OCI-LY1 (cell line): Measurements from ENCODE around the gene CFAP65.

ENCODE experiments used
- H2AFZ ChIP-seq: fragments of 200-600 bp; sonication (generic), shearing (Covaris generic); 2 replicates; pipeline ENCODE4 v1.6.0; 2014; ENCODE audit warnings: antibody characterized with exemption, mild to moderate bottlenecking, low read length
- H3F3A ChIP-seq: fragments of 200-600 bp; sonication (generic), shearing (Covaris generic); 2 replicates; pipeline ENCODE4 v1.6.0; 2014; ENCODE audit warnings: mild to moderate bottlenecking, antibody characterized with exemption, low read length, moderate library complexity; ENCODE audit not compliant: insufficient read depth
- H3K27ac ChIP-seq: fragments of 200-600 bp; sonication (generic); 2 replicates; pipeline ENCODE4 v1.5.1; 2014; ENCODE audit warnings: low read length, mixed run types, mild to moderate bottlenecking, low read depth; ENCODE audit not compliant: poor library complexity, severe bottlenecking
- H3K27me3 ChIP-seq: fragments of 200-600 bp; sonication (generic); 2 replicates; pipeline ENCODE4 v1.6.0; 2014; ENCODE audit warnings: antibody characterized with exemption, mild to moderate bottlenecking, low read length, moderate library complexity; ENCODE audit not compliant: insufficient read depth
- H3K36me3 ChIP-seq: fragments of 200-600 bp; sonication (generic); 2 replicates; pipeline ENCODE4 v1.6.1; 2014; ENCODE audit warnings: mild to moderate bottlenecking, antibody characterized with exemption, low read length, moderate library complexity, mixed read lengths; ENCODE audit not compliant: insufficient read depth
- H3K4me1 ChIP-seq: fragments of 200-600 bp; sonication (generic); 2 replicates; pipeline ENCODE4 v1.5.1; 2014; ENCODE audit warnings: mild to moderate bottlenecking, low read length, moderate library complexity; ENCODE audit not compliant: insufficient read depth, severe bottlenecking
- H3K4me2 ChIP-seq: fragments of 200-600 bp; sonication (generic), shearing (Covaris generic); 2 replicates; pipeline ENCODE4 v1.6.1; 2014; ENCODE audit warnings: low read length
- H3K4me3 ChIP-seq: fragments of 200-600 bp; sonication (generic); 2 replicates; pipeline ENCODE4 v1.5.1; 2014; ENCODE audit warnings: low read length, low read depth, mild to moderate bottlenecking, mixed read lengths; ENCODE audit not compliant: poor library complexity, severe bottlenecking
- H3K79me2 ChIP-seq: fragments of 200-600 bp; shearing (Covaris generic); 2 replicates; pipeline ENCODE4 v1.6.1; 2016; ENCODE audit warnings: mixed run types, low read length, mixed read lengths; ENCODE audit not compliant: insufficient read depth
- H3K9ac ChIP-seq: fragments of 200-600 bp; sonication (generic), shearing (Covaris generic); 2 replicates; pipeline ENCODE4 v1.6.1; 2014; ENCODE audit warnings: mild to moderate bottlenecking, low read length, mixed read lengths
- H3K9me2 ChIP-seq: fragments of 200-600 bp; sonication (generic), shearing (Covaris generic); 2 replicates; pipeline ENCODE4 v1.6.1; 2014; ENCODE audit warnings: low read depth, mild to moderate bottlenecking, low read length, mixed read lengths
- H3K9me3 ChIP-seq: fragments of 200-600 bp; shearing (Covaris generic); 2 replicates; pipeline ENCODE4 v1.6.1; 2014; ENCODE audit warnings: low read length, mixed read lengths
- H4K20me1 ChIP-seq: fragments of 200-600 bp; sonication (generic), shearing (Covaris generic); 2 replicates; pipeline ENCODE4 v1.6.0; 2016; ENCODE audit warnings: mild to moderate bottlenecking, low read length; ENCODE audit not compliant: insufficient read depth
- EZH2 ChIP-seq: fragments of 200-600 bp; sonication (generic), shearing (Covaris generic); IDR thresholded peaks from 2 replicates; pipeline ENCODE4 v1.8.0; 2017; ENCODE audit warnings: borderline replicate concordance, mixed run types, mild to moderate bottlenecking, antibody characterized with exemption, low read length, moderate library complexity, mixed read lengths
- TF ChIP-seq, protein P1 (sequence below): fragments of 200-600 bp; sonication (generic), shearing (Covaris generic); IDR thresholded peaks from 2 replicates; pipeline ENCODE4 v1.5.1; 2017; ENCODE audit warnings: mild to moderate bottlenecking, antibody characterized with exemption, low read length, moderate library complexity, mixed read lengths

The CFAP65 gene

GRCh38 chr2:219084791-219085190, 43.5 kb upstream of the CFAP65 start:
- H3K9ac ChIP-seq, result no peak overlapping the region

GRCh38 chr2:219082332-219082958, 41.1 kb upstream of the CFAP65 start:
- Histone ChIP-seq H3K4me3 (no peak overlapping the region), H4K20me1 (no peaks in the 10 kb centered on the region), H3K27me3 (no peaks in the 10 kb centered on the region), H3F3A (no peaks in the 10 kb centered on the region), H2AFZ (no peak overlapping the region), H3K4me1 (no peaks in the 10 kb centered on the region), H3K4me2 (no peak overlapping the region), H3K79me2 (no peaks in the 10 kb centered on the region), H3K36me3 (no peaks in the 10 kb centered on the region), H3K9ac (no peak overlapping the region), H3K9me2 (no peaks in the 10 kb centered on the region), H3K9me3 (no peaks in the 10 kb centered on the region), H3K27ac (no peak overlapping the region)
- TF ChIP-seq EZH2, result no peak
- TF ChIP-seq, protein P1, sequence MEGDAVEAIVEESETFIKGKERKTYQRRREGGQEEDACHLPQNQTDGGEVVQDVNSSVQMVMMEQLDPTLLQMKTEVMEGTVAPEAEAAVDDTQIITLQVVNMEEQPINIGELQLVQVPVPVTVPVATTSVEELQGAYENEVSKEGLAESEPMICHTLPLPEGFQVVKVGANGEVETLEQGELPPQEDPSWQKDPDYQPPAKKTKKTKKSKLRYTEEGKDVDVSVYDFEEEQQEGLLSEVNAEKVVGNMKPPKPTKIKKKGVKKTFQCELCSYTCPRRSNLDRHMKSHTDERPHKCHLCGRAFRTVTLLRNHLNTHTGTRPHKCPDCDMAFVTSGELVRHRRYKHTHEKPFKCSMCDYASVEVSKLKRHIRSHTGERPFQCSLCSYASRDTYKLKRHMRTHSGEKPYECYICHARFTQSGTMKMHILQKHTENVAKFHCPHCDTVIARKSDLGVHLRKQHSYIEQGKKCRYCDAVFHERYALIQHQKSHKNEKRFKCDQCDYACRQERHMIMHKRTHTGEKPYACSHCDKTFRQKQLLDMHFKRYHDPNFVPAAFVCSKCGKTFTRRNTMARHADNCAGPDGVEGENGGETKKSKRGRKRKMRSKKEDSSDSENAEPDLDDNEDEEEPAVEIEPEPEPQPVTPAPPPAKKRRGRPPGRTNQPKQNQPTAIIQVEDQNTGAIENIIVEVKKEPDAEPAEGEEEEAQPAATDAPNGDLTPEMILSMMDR, result no peak

More at GRCh38 chr2:219084791-219085190, 43.5 kb upstream of the CFAP65 start:
- Histone ChIP-seq H3K9me2 (no peaks in the 10 kb centered on the region), H3K9me3 (no peaks in the 10 kb centered on the region), H3K4me2 (no peak overlapping the region), H3K79me2 (no peaks in the 10 kb centered on the region), H3F3A (no peaks in the 10 kb centered on the region), H3K27me3 (no peaks in the 10 kb centered on the region), H3K36me3 (no peaks in the 10 kb centered on the region), H2AFZ (no peak overlapping the region), H3K27ac (no peak overlapping the region), H3K4me1 (no peaks in the 10 kb centered on the region), H4K20me1 (no peaks in the 10 kb centered on the region), H3K4me3 (no peak overlapping the region)
- TF ChIP-seq EZH2, result no peak
- TF ChIP-seq, protein P1, result no peak

DNA sequence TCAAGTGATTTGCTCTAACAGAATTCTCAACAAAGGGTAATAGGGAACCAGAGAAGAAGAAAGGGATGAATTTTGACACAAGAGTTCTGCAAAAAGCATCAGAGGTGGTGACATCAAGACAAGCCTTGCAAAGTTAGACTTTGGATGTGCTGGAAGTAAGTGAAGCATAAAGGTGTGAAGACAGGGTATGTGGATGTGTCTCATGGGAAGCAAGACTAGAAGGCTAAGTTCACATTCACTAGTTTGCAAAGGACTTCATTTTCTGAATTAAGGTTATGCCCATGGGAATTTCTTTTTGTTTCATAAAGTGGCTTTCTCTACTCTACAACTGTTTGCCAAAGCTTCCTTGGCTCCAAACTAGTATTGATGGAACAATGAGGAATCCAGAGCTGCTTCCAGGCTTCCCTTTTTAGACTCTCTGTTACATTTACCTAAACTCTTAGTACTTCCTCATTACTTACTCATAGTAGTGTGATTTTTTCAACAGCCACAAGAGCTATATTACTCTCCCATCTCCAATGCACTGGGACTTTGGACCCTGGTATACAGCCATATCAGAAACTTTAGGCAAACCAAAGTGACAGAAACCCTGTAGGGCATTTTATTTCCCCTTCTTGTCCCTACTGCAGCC, 40.5 kb upstream of the CFAP65 start:
- Histone ChIP-seq H3K9me3 (no peaks in the 10 kb centered on the region), H3F3A (no peaks in the 10 kb centered on the region), H3K36me3 (peaks cover 5% of the 10 kb centered on the region; the same call in 1 of the 2 replicates), H3K4me2 (no peak overlapping the region), H4K20me1 (no peaks in the 10 kb centered on the region), H3K27me3 (no peaks in the 10 kb centered on the region), H3K4me3 (no peak overlapping the region), H2AFZ (no peak overlapping the region), H3K27ac (no peak overlapping the region), H3K79me2 (no peaks in the 10 kb centered on the region), H3K4me1 (no peaks in the 10 kb centered on the region), H3K9ac (no peak overlapping the region), H3K9me2 (no peaks in the 10 kb centered on the region)
- TF ChIP-seq, protein P1, result no peak
- no peak for TF ChIP-seq EZH2
